Left ventricle myocardium inferior (tissue), 1 donor: Measurements from ENCODE around the gene ADORA2B. TPM values are rescaled to one million over a fixed set of nuclear protein-coding genes. Genes with fewer than 3 reads are reported as not detected.

Source experiments
- DNase-seq: peaks from one replicate; pipeline ENCODE4 v3.0.0-alpha.2; 2020
- H3K27ac ChIP-seq: fragments of 200-600 bp; replicated peaks from 2 replicates; pipeline ENCODE4 v1.8.0; 2021
- H3K27me3 ChIP-seq: fragments of 200-600 bp; 2 replicates; pipeline ENCODE4 v1.8.0; 2021; ENCODE audit warnings: low read depth
- H3K36me3 ChIP-seq: fragments of 200-600 bp; 2 replicates; pipeline ENCODE4 v1.8.0; 2021
- H3K4me1 ChIP-seq: fragments of 200-600 bp; 2 replicates; pipeline ENCODE4 v1.8.0; 2021
- H3K4me3 ChIP-seq: fragments of 200-600 bp; 2 replicates; pipeline ENCODE4 v1.8.0; 2021; ENCODE audit warnings: mild to moderate bottlenecking, moderate library complexity
- H3K9me3 ChIP-seq: fragments of 200-600 bp; replicated peaks from 2 replicates; pipeline ENCODE4 v1.8.0; 2021
- intact Hi-C: fragments of 100-400 bp; cut with micrococcal nuclease; formaldehyde crosslinking; loops from one replicate; pipeline ENCODE4 v1.11.0; 2022
- total RNA-seq: library from RNA; stranded (reverse); fragmentation: NEBNext Ultra II Directional; extraction: Animal tissue kit (Norgen Biotek cat#: 25700); gene quantifications from one replicate; pipeline ENCODE4 v1.2.1, GENCODE V29; 2021
- TF ChIP-seq, protein P1 (sequence below): fragments of 200-600 bp; IDR thresholded peaks from 2 replicates; pipeline ENCODE4 v1.8.0; 2021; ENCODE audit warnings: antibody characterized with exemption, mild to moderate bottlenecking, borderline replicate concordance
- donor health status: DM: no; HTN: yes; CAD: no; lungs with severe emphysema.

Gene ADORA2B
- total RNA-seq, 1 donor from 2014 or later, result 0.55 TPM

DNA sequence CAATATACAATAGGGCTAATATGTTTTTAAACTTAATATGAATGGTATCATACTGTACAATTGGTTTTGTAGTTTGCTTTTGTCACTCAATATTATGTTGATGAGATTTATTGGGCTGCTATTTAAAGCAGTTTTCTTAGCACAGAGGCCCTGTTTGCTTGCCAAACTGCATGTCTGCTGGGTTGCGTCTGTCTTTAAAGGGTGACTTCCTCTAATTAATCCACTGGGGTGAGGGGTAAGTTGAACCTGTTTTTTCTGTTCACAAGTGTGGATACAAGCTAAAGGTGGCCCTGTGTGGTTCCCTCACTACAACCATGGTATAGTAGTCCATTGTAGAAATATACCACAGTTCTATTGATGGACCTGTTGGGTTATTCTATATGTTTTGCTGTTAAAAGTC is 74.4 kb downstream of the ADORA2B start:
- Histone ChIP-seq H3K36me3 (peaks cover 39% of the 10 kb centered on the region), H3K27me3 (no peaks in the 10 kb centered on the region), H3K4me3 (no peak overlapping the region), H3K4me1 (peaks cover 54% of the 10 kb centered on the region), H3K27ac (peak overlapping the region; percentile 38), H3K9me3 (no peaks in the 10 kb centered on the region)
- intact Hi-C loops, result no loop called here
- TF ChIP-seq, protein P1, sequence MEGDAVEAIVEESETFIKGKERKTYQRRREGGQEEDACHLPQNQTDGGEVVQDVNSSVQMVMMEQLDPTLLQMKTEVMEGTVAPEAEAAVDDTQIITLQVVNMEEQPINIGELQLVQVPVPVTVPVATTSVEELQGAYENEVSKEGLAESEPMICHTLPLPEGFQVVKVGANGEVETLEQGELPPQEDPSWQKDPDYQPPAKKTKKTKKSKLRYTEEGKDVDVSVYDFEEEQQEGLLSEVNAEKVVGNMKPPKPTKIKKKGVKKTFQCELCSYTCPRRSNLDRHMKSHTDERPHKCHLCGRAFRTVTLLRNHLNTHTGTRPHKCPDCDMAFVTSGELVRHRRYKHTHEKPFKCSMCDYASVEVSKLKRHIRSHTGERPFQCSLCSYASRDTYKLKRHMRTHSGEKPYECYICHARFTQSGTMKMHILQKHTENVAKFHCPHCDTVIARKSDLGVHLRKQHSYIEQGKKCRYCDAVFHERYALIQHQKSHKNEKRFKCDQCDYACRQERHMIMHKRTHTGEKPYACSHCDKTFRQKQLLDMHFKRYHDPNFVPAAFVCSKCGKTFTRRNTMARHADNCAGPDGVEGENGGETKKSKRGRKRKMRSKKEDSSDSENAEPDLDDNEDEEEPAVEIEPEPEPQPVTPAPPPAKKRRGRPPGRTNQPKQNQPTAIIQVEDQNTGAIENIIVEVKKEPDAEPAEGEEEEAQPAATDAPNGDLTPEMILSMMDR, result no peak
- DNase-seq, result no peak

GRCh38 chr17:16023881-16024280 is 79.0 kb downstream of the ADORA2B start:
- TF ChIP-seq, protein P1, result no peak
- no peak for DNase-seq
- no peak overlapping the region for H3K4me3 ChIP-seq
- H3K27me3 ChIP-seq, result no peaks in the 10 kb centered on the region
- no peaks in the 10 kb centered on the region for H3K9me3 ChIP-seq
- H3K27ac ChIP-seq, result no peak overlapping the region
- peaks cover 50% of the 10 kb centered on the region for H3K4me1 ChIP-seq
- intact Hi-C loops, result no loop called here
- peaks cover 63% of the 10 kb centered on the region for H3K36me3 ChIP-seq

GRCh38 chr17:16025202-16025601 is 80.3 kb downstream of the ADORA2B start:
- no peak for DNase-seq
- TF ChIP-seq, protein P1, result no peak
- Histone ChIP-seq H3K36me3 (peaks cover 70% of the 10 kb centered on the region), H3K4me3 (no peak overlapping the region), H3K4me1 (peaks cover 38% of the 10 kb centered on the region), H3K27me3 (no peaks in the 10 kb centered on the region), H3K9me3 (no peaks in the 10 kb centered on the region), H3K27ac (no peak overlapping the region)
- intact Hi-C loops, result no loop called here

Other genes with a start within 250 kb of the ADORA2B start
- 10.8 TPM for gene ZNF286A, start 245.4 kb upstream of the ADORA2B start, total RNA-seq
- gene TBC1D26, start 212.8 kb upstream of the ADORA2B start, total RNA-seq, result not detected
- 17.2 TPM for gene ZSWIM7, start 54.6 kb downstream of the ADORA2B start, total RNA-seq
- gene TTC19, start 54.7 kb downstream of the ADORA2B start, total RNA-seq, result 21.4 TPM